Measurements from ENCODE around the gene MTA3.

GRCh38 chr2:42775186-42775585 is 206.8 kb downstream of the MTA3 start:
- TF ChIP-seq POLR2A (IDR thresholded peaks at IDR 0.05) (no peak), CTCF (IDR thresholded peaks at IDR 0.05 in 4 of 5, conservative IDR thresholded peaks at IDR 0.05 in 1 of 5) (no peak)
